HUES64 (cell line): Measurements from ENCODE around the gene ERI3.

Experiments used
- H3K27ac ChIP-seq: 2 replicates; pipeline ENCODE4 v1.7.0; 2013; ENCODE audit warnings: low read depth, low read length, inconsistent platforms
- H3K27me3 ChIP-seq: 2 replicates; pipeline ENCODE4 v1.6.1; 2013; ENCODE audit warnings: mild to moderate bottlenecking, low read length; ENCODE audit not compliant: insufficient read depth
- H3K36me3 ChIP-seq: 2 replicates; pipeline ENCODE4 v1.6.1; 2013; ENCODE audit warnings: mild to moderate bottlenecking, low read length; ENCODE audit not compliant: insufficient read depth
- H3K4me1 ChIP-seq: 2 replicates; pipeline ENCODE4 v1.6.1; 2013; ENCODE audit warnings: mild to moderate bottlenecking, low read length, moderate library complexity; ENCODE audit not compliant: insufficient read depth
- H3K4me3 ChIP-seq: 2 replicates; pipeline ENCODE4 v1.5.1; 2013; ENCODE audit warnings: mild to moderate bottlenecking, low read length, moderate library complexity
- H3K9ac ChIP-seq: 2 replicates; pipeline ENCODE4 v1.6.1; 2013; ENCODE audit warnings: mild to moderate bottlenecking, low read depth, low read length
- H3K9me3 ChIP-seq: 2 replicates; pipeline ENCODE4 v1.6.1; 2013; ENCODE audit warnings: low read depth, low read length; ENCODE audit not compliant: insufficient read depth
- WGBS: fragments of 150-250, 120-280 bp; methylation state at CpG from one replicate; pipeline ENCODE4 v1.1.7; 2013; ENCODE audit warnings: missing lambda C conversion rate; 5-methylcytosine and 5-hydroxymethylcytosine counted together

The ERI3 gene

DNA sequence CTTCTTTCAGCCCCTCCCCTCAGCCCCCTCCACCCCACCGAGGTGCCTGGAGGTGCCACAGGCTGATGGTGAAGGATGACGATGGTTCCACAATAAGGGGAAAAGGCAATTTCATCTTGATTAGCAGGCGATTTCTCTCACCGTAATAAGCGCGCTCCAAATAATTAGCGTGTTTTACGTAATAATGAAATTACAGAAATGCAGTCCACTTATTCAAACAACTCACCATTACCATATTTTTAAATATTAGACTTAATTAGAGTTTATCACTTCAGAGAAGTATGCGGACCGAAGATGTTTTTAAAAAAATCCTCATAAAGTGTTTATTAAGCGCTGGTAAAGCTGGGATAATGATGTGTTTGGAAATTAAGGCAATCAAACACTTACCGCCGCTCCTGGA is 126.8 kb downstream of the ERI3 start:
- Histone ChIP-seq H3K27me3 (no peaks in the 10 kb centered on the region), H3K4me3 (no peak overlapping the region), H3K9ac (no peak overlapping the region), H3K9me3 (peaks cover 36% of the 10 kb centered on the region), H3K4me1 (no peaks in the 10 kb centered on the region), H3K27ac (no peak overlapping the region), H3K36me3 (peaks cover 26% of the 10 kb centered on the region; the same call in 1 of the 2 replicates)
- WGBS, result 98% methylated on average over 13 of the region's 13 CpGs

DNA sequence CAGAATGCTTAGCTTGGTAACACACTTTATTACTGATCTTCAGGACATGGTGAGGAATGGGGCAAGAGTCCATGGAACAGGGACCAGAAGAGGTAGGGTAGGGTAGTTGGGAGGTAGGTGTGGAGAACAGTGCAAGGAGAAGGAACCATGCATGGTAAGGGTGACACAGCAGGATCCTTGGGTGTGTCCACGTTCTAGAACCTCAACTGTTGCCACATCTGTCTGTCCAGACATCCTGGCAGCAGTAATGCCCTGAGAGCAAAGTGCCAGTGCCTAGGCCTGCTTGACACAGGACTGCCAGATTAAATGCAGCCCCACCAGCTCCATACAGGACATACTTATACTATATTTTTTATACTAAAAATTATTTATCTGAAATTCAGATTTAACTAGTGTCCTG is 127.8 kb downstream of the ERI3 start:
- H3K27ac ChIP-seq, result no peak overlapping the region
- H3K4me1 ChIP-seq, result no peaks in the 10 kb centered on the region
- H3K9me3 ChIP-seq, result peaks cover 36% of the 10 kb centered on the region
- H3K9ac ChIP-seq, result no peak overlapping the region
- H3K27me3 ChIP-seq, result no peaks in the 10 kb centered on the region
- H3K36me3 ChIP-seq, result peaks cover 22% of the 10 kb centered on the region; the same call in 1 of the 2 replicates
- WGBS, result 95% methylated on average over 1 of the region's 1 CpG
- no peak overlapping the region for H3K4me3 ChIP-seq

DNA sequence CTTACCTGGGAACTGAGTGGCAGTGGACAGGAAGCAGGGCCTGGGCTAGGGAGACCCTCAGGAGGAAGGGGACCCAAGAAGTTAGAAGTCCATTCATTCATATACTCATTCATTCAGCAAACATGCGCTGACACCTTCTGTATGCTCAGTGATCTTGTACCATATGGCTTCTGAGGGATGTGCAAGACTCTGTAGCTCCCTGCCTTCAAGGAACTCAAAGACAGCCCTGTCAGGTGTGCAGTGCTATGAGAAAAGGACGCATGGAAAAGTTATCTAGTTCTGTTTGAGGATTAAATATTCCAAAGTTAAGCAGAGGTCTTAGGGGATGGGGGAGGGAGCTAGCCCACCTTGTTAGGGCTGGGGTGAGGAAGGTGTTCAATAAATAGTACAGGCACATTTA is 129.3 kb downstream of the ERI3 start:
- Histone ChIP-seq H3K27me3 (no peaks in the 10 kb centered on the region), H3K36me3 (peaks cover 26% of the 10 kb centered on the region)
- WGBS, result 92% methylated on average over 2 of the region's 2 CpGs

DNA sequence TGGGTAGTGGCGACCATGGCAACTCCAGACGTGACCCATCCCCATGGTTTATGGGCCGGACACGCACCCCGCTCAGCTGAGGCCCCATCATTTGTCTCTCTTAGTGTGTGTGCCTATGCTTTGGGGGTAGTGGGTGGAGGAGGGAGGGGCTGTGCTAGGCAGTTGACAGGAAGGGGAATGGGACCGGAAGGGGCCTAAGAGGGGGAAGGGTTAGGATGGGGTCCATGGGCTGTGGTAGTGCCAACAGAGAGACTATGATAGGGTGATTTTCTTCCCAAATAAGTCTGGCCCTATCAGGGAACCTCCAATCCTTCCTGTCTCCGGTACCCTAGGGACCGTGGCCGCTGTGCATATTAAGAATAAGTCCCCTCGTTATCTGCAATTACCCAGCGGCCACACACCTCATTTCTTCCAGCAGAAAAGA is 131.9 kb downstream of the ERI3 start:
- H3K9me3 ChIP-seq, result peaks cover 34% of the 10 kb centered on the region
- no peaks in the 10 kb centered on the region for H3K27me3 ChIP-seq
- no peaks in the 10 kb centered on the region for H3K4me1 ChIP-seq
- WGBS, result 94% methylated on average over 11 of the region's 11 CpGs
- no peak overlapping the region for H3K9ac ChIP-seq
- H3K36me3 ChIP-seq, result peaks cover 47% of the 10 kb centered on the region
- H3K27ac ChIP-seq, result no peak overlapping the region
- H3K4me3 ChIP-seq, result no peak overlapping the region

More for the DNA sequence above, 129.3 kb downstream of the ERI3 start:
- Histone ChIP-seq H3K27ac (no peak overlapping the region), H3K9me3 (peaks cover 36% of the 10 kb centered on the region), H3K4me3 (no peak overlapping the region), H3K9ac (no peak overlapping the region), H3K4me1 (no peaks in the 10 kb centered on the region)

DNA sequence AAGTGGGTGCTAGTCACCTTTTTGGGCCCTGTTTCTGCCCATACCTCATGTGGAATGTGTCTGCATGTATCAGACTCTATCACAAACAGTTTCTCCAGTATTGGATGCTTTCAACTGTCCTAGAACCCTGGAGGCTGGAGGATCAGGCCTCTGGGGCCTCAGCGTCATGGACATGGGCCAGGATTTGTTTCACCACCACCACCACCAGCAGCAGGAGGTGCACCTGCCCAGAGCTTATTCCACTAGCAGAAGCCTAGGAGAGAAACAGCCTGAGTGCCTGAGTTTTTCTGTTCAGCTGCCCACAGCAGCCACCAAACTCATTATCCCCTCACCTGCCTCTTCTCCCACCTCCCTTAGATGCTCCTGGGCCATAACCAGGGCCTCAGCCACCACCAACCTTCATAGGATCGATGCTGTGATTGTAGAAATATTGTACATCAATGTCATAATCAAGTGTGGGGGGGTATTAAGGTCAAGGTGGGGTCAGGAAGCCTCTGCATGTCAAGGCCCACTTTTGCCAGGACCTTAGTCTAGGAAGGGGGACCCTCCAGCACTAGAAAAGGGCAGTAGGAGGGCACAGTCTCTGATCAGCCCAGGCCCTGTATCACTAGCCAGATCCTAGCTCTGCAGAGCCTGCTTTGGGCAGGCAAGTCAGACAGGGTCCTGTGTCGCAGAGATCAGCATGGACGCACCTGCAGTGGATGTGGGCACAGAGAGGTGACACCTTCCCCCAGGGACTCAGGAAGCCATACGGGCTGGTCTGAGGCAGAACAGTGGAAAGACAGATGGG is 132.5 kb downstream of the ERI3 start:
- H3K27ac ChIP-seq, result no peak overlapping the region
- 94% methylated on average over 5 of the region's 5 CpGs for WGBS
- no peaks in the 10 kb centered on the region for H3K4me1 ChIP-seq
- H3K9me3 ChIP-seq, result peaks cover 28% of the 10 kb centered on the region
- H3K9ac ChIP-seq, result no peak overlapping the region
- no peaks in the 10 kb centered on the region for H3K27me3 ChIP-seq
- no peak overlapping the region for H3K4me3 ChIP-seq
- peaks cover 48% of the 10 kb centered on the region for H3K36me3 ChIP-seq

DNA sequence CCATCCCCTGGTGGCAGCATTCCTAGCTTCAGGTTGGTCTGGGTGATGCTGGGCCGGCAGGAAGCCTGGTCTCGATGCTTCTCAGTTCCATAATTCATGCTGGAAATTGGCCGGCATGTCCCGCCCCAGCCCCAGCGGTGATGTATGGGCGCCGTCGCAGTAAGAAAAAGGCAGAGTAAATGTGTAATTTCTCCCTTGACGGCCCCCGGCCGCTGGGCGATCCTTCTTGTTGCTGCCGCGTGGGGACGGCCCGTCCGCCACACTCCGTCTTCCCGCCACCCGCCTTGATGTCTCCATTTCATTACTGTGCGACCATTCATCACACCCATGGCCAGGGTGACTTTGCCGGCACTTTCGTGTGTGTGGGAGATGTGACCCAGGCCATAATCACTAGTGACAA is 133.3 kb downstream of the ERI3 start:
- Histone ChIP-seq H3K27ac (no peak overlapping the region), H3K9ac (no peak overlapping the region), H3K4me3 (no peak overlapping the region), H3K4me1 (no peaks in the 10 kb centered on the region), H3K9me3 (peaks cover 20% of the 10 kb centered on the region), H3K36me3 (peaks cover 56% of the 10 kb centered on the region), H3K27me3 (no peaks in the 10 kb centered on the region)
- WGBS, result 97% methylated on average over 23 of the region's 23 CpGs

DNA sequence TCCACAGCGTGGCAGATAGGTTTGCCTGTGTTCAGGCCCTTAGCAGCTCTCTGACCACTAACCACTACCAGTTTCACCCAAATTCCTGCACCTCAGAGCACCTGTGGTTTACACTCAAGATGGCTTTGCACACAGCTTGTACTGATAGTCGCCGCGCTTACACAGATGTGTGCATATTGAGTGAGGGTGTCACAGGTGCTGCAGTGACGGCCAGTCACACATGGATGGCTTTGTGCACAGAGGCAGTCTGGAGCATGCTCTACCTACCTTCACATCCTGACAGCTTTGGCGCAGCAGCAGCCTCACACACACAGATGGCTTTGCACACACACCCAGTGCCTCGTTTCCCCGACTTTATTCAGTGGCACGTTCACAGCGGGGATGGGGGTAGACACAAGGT is 134.3 kb downstream of the ERI3 start:
- H3K9ac ChIP-seq, result no peak overlapping the region
- H3K27ac ChIP-seq, result no peak overlapping the region
- H3K36me3 ChIP-seq, result peaks cover 59% of the 10 kb centered on the region
- no peaks in the 10 kb centered on the region for H3K4me1 ChIP-seq
- no peak overlapping the region for H3K4me3 ChIP-seq
- WGBS, result 97% methylated on average over 10 of the region's 10 CpGs
- peaks cover 10% of the 10 kb centered on the region for H3K9me3 ChIP-seq
- no peaks in the 10 kb centered on the region for H3K27me3 ChIP-seq

DNA sequence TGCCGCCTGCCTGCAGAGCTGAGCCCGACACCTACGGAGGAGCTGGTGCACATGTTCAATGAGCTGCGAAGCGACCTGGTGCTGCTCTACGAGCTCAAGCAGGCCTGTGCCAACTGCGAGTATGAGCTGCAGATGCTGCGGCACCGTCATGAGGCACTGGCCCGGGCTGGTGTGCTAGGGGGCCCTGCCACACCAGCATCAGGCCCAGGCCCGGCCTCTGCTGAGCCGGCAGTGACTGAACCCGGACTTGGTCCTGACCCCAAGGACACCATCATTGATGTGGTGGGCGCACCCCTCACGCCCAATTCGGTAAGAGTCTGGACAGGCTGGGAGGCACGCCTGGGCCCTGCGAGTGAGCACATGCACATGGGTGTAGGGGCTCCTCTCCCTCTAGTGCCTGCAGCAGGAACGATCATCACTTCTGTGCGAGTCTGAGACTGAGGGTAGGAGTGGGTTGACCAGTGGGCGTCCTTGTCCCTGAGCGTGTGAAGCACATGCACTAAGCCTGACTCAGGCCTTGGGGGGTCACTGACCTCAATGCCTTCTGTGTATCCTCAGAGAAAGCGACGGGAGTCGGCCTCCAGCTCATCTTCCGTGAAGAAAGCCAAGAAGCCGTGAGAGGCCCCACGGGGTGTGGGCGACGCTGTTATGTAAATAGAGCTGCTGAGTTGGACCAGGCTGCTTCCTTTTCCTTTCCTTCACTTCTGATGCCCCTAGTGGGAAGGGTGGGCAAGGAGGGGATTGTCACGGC is 134.9 kb downstream of the ERI3 start:
- 93% methylated on average over 31 of the region's 31 CpGs for WGBS
- Histone ChIP-seq H3K9ac (no peak overlapping the region), H3K4me1 (no peaks in the 10 kb centered on the region), H3K27ac (no peak overlapping the region), H3K4me3 (no peak overlapping the region), H3K27me3 (no peaks in the 10 kb centered on the region), H3K36me3 (peaks cover 65% of the 10 kb centered on the region), H3K9me3 (peaks cover 4% of the 10 kb centered on the region)

DNA sequence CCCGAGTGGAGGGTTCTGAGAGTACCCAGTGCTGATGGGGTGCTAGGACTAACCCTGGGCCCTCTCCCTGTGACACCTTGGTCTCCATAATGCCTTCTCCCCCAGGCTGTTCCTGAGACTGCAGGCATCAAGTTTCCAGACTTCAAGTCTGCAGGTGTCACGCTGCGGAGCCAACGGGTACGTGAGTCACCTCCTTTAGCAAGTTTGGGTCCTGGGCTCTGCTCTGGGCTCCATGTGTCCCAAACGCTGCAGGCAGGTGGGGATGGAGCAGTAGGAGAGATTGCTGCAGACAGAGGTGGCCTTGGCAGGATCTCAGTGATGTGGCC is 135.8 kb downstream of the ERI3 start:
- Histone ChIP-seq H3K4me3 (no peak overlapping the region), H3K4me1 (no peaks in the 10 kb centered on the region), H3K27ac (no peak overlapping the region), H3K9ac (no peak overlapping the region), H3K36me3 (peaks cover 72% of the 10 kb centered on the region), H3K9me3 (no peaks in the 10 kb centered on the region), H3K27me3 (no peaks in the 10 kb centered on the region)
- 96% methylated on average over 6 of the region's 6 CpGs for WGBS

DNA sequence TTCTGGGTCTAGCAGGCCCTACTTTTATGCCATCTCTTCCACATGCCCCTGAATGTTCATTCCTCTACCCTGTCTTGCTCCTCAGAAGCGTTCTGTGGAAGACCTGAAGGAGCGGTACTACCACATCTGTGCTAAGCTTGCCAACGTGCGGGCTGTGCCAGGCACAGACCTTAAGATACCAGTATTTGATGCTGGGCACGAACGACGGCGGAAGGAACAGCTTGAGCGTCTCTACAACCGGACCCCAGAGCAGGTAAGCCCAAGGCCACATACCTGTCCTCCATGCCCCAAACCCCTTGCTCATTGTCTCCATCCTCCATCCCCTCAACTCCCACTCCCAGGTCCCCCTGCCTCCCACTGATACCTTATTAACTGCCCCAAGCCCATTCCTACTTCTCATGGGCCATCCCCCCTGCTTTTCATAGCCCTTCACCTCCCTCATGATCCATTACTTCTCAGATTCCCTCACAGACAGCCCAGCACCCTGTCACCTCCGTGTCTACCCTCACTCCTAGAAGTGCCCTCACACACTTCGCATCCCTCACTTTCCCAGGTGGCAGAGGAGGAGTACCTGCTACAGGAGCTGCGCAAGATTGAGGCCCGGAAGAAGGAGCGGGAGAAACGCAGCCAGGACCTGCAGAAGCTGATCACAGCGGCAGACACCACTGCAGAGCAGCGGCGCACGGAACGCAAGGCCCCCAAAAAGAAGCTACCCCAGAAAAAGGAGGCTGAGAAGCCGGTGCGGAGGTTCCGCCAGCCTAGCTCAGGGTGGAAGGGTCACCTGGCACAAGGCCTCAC is 136.4 kb downstream of the ERI3 start:
- H3K4me1 ChIP-seq, result no peaks in the 10 kb centered on the region
- H3K27ac ChIP-seq, result no peak overlapping the region
- no peaks in the 10 kb centered on the region for H3K27me3 ChIP-seq
- H3K9me3 ChIP-seq, result no peaks in the 10 kb centered on the region
- H3K4me3 ChIP-seq, result no peak overlapping the region
- no peak overlapping the region for H3K9ac ChIP-seq
- H3K36me3 ChIP-seq, result peaks cover 72% of the 10 kb centered on the region
- WGBS, result 95% methylated on average over 24 of the region's 24 CpGs

DNA sequence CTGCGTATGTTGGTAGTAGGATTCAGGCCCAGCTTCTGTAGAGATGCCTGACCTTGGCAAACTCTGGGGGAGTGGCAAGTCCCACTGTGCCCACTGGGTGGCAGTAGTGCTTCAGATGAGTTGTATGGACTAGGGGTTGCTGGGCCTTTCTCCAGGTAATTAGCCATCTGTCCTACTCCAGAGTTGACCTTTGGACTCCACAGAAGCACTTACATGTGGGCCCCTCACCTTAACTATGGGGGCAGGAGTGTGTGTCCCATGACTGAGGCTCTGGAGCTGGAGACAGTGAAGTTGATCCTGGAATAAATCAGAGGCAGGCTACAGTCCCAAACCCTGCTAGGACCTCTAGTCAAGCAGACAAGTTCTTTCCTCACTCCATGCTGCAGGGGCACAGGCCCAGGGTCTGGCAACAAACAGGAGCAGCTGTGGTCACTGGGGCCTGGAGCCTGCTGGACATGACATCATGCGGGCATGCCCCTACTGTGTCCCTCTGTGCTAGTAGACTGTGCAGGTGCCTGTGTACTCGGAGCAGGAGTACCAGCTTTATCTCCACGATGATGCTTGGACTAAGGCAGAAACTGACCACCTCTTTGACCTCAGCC is 137.1 kb downstream of the ERI3 start:
- H3K27me3 ChIP-seq, result no peaks in the 10 kb centered on the region
- H3K4me1 ChIP-seq, result no peaks in the 10 kb centered on the region
- H3K9ac ChIP-seq, result no peak overlapping the region
- no peak overlapping the region for H3K27ac ChIP-seq
- no peak overlapping the region for H3K4me3 ChIP-seq
- WGBS, result 89% methylated on average over 4 of the region's 4 CpGs
- H3K36me3 ChIP-seq, result peaks cover 72% of the 10 kb centered on the region
- H3K9me3 ChIP-seq, result no peaks in the 10 kb centered on the region
